HCT116 (cell line): ENCODE data around the gene EMC1. TPM values are rescaled to one million over a fixed set of nuclear protein-coding genes. Genes with fewer than 3 reads are reported as not detected.
"Not testable (repeated sequence)": the region's sequence is repeated elsewhere in the genome, so short reads cannot be mapped to it uniquely, and the experiment has no call there.

Source experiments
- ATAC-seq: fragments of 200-7000 bp; cut with Tn5 transposase; 2 replicates; pipeline ENCODE4 v1.9.1; 2020; ENCODE audit warnings: mild to moderate bottlenecking, moderate library complexity
- BruUV-seq: library from RNA; stranded (reverse); fragments of 400-500 nt; replicated peaks from 2 replicates; lab custom pipeline; 2021; lab: Mats Ljungman, UMichigan
- CTCF ChIA-PET: fragments of 300-600 bp; sonication (Branson Sonifier 250); formaldehyde crosslinking; loops from one replicate; lab custom pipeline; 2021; ENCODE audit warnings: antibody characterized with exemption; lab: Charles Lee
- POLR2A ChIA-PET: fragments of 300-600, 350-600 bp; sonication (Branson Sonifier 250); formaldehyde crosslinking; loops from one replicate; lab custom pipeline; 2021; ENCODE audit warnings: antibody characterized with exemption; lab: Charles Lee
- RAD21 ChIA-PET, 2 experiments: fragments of 300-600 bp; sonication (Branson Sonifier 250); formaldehyde crosslinking; loops; one replicate each; lab custom pipeline; 2023; ENCODE audit warnings: low total read pairs in 2 of 2; ENCODE audit not compliant: uncharacterized antibody in 2 of 2, unreplicated experiment in 2 of 2, low non-redundant PET in 1 of 2; lab: Charles Lee
- DNase-seq: peaks from one replicate; pipeline ENCODE4 v3.0.0-alpha.2; 2010; ENCODE audit warnings: low read depth, low spot score
- H2AFZ ChIP-seq: fragments of 200-600 bp; shearing (Covaris generic), sonication (generic); 2 replicates; pipeline ENCODE4 v1.6.1; 2017; ENCODE audit warnings: low read depth, mixed run types, mixed read lengths, antibody characterized with exemption, low read length; ENCODE audit not compliant: poor library complexity, severe bottlenecking
- H3K27ac ChIP-seq: 2 replicates; pipeline ENCODE4 v1.5.1; 2012; ENCODE audit warnings: low read depth, low read length
- H3K27me3 ChIP-seq: fragments of 200-600 bp; sonication (generic); 2 replicates; pipeline ENCODE4 v1.6.1; 2016; ENCODE audit warnings: mixed run types, low read length, mixed read lengths; ENCODE audit not compliant: insufficient read depth
- H3K36me3 ChIP-seq, 2 experiments: fragments of 200-500 bp in 1 of 2; fragments of 200-600 bp in 1 of 2; sonication (Bioruptor generic) in 1 of 2; sonication (generic) in 1 of 2; 2 replicates each; pipeline versions ENCODE4 v1.5.1 to v1.6.1; 2014 to 2016; ENCODE audit warnings: low read length in 2 of 2, inconsistent platforms in 1 of 2, mixed read lengths in 1 of 2, mixed run types in 1 of 2; ENCODE audit not compliant: insufficient read depth in 2 of 2, control insufficient read depth in 1 of 2
- H3K4me1 ChIP-seq, 2 experiments: fragments of 200-600 bp in 1 of 2; sonication (generic) in 1 of 2; 2 replicates each; pipeline versions ENCODE4 v1.5.1 to v1.6.1; 2012 to 2017; ENCODE audit warnings: low read length in 2 of 2, inconsistent platforms in 1 of 2, mild to moderate bottlenecking in 1 of 2, mixed read lengths in 1 of 2, mixed run types in 1 of 2, moderate library complexity in 1 of 2; ENCODE audit not compliant: insufficient read depth in 2 of 2, control insufficient read depth in 1 of 2
- H3K4me2 ChIP-seq: fragments of 200-600 bp; sonication (generic); 2 replicates; pipeline ENCODE4 v1.6.1; 2017; ENCODE audit warnings: mixed run types, low read length, mixed read lengths
- H3K4me3 ChIP-seq, 2 experiments: fragments of 200-600 bp in 1 of 2; sonication (generic) in 1 of 2; replicated peaks in 1 of 2; 2 replicates each; pipeline ENCODE4 v1.5.1; 2011 to 2016; ENCODE audit warnings: low read length in 2 of 2, control low read depth in 1 of 2, low read depth in 1 of 2, mild to moderate bottlenecking in 1 of 2, mixed read lengths in 1 of 2, mixed run types in 1 of 2
- H3K79me2 ChIP-seq: fragments of 200-600 bp; sonication (generic); 2 replicates; pipeline ENCODE4 v1.6.1; 2017; ENCODE audit warnings: mild to moderate bottlenecking, mixed run types, low read length, moderate library complexity, mixed read lengths; ENCODE audit not compliant: insufficient read depth
- H3K9ac ChIP-seq: fragments of 200-600 bp; sonication (generic); 2 replicates; pipeline ENCODE4 v1.6.1; 2016; ENCODE audit warnings: low read length, mixed read lengths
- H3K9me2 ChIP-seq: fragments of 200-600 bp; sonication (generic), shearing (Covaris generic); 2 replicates; pipeline ENCODE4 v1.6.1; 2017; ENCODE audit warnings: mixed run types, mild to moderate bottlenecking, moderate library complexity; ENCODE audit not compliant: insufficient read depth
- H3K9me3 ChIP-seq, 2 experiments: fragments of 200-500 bp in 1 of 2; fragments of 200-600 bp in 1 of 2; sonication (Bioruptor generic) in 1 of 2; sonication (generic) in 1 of 2; 2 replicates each; pipeline ENCODE4 v1.6.1; 2014 to 2017; ENCODE audit warnings: low read length in 2 of 2, mixed read lengths in 2 of 2, inconsistent platforms in 1 of 2, low read depth in 1 of 2, mild to moderate bottlenecking in 1 of 2, mixed run types in 1 of 2, moderate library complexity in 1 of 2; ENCODE audit not compliant: control insufficient read depth in 1 of 2, insufficient read depth in 1 of 2
- H4K20me1 ChIP-seq: fragments of 200-600 bp; sonication (generic), shearing (Covaris generic); 2 replicates; pipeline ENCODE4 v1.6.1; 2017; ENCODE audit warnings: mixed run types, mild to moderate bottlenecking, moderate library complexity; ENCODE audit not compliant: insufficient read depth
- CTCF ChIP-seq, 3 experiments: fragments of 200-600 bp in 1 of 3; sonication (generic) in 1 of 3; IDR thresholded peaks in 2 of 3; conservative IDR thresholded peaks in 1 of 3; 2 replicates each; pipeline ENCODE4 v1.5.1; 2012 to 2017; ENCODE audit warnings: low read depth in 2 of 3, low read length in 2 of 3, antibody characterized with exemption in 1 of 3, borderline replicate concordance in 1 of 3, control low read depth in 1 of 3, mild to moderate bottlenecking in 1 of 3, mixed read lengths in 1 of 3, mixed run types in 1 of 3, moderate library complexity in 1 of 3; ENCODE audit not compliant: insufficient read depth in 1 of 3
- EZH2phosphoT487 ChIP-seq: fragments of 200-600 bp; IDR thresholded peaks from 2 replicates; pipeline ENCODE4 v1.6.1; 2018; ENCODE audit warnings: antibody characterized with exemption, borderline replicate concordance
- POLR2AphosphoS5 ChIP-seq: IDR thresholded peaks from 2 replicates; pipeline ENCODE4 v1.6.1; 2011; ENCODE audit warnings: mild to moderate bottlenecking, low read depth, low read length, moderate library complexity
- REST ChIP-seq: IDR thresholded peaks from 2 replicates; pipeline ENCODE4 v1.6.1; 2012; ENCODE audit warnings: low read depth
- SIN3A ChIP-seq: IDR thresholded peaks from 2 replicates; pipeline ENCODE4 v1.6.1; 2012; ENCODE audit warnings: low read depth
- YY1 ChIP-seq: IDR thresholded peaks from 2 replicates; pipeline ENCODE4 v1.6.1; 2011; ENCODE audit warnings: low read length, low read depth, moderate library complexity, mild to moderate bottlenecking; ENCODE audit not compliant: insufficient replicate concordance; ENCODE audit errors: extremely low read depth
- intact Hi-C: fragments of 100-400 bp; cut with micrococcal nuclease; formaldehyde crosslinking; loops from 2 replicates; pipeline ENCODE4 v1.10.0; 2022
- total RNA-seq: library from RNA; stranded (reverse); gene quantifications from one replicate; pipeline ENCODE4 v1.2.1, GENCODE V29; 2021; ENCODE audit not compliant: unreplicated experiment

Gene EMC1
- total RNA-seq, 1 experiment from 2014 or later: 66.6 TPM

GRCh38 chr1:19234224-19234623, 17.1 kb downstream of the EMC1 start (continued):
- no peak for TF ChIP-seq REST
- no peak for TF ChIP-seq YY1
- no peak for TF ChIP-seq SIN3A
- TF ChIP-seq POLR2AphosphoS5: no peak

GRCh38 chr1:19232524-19232846, 18.8 kb downstream of the EMC1 start:
- intact Hi-C loops: no loop called here
- Histone ChIP-seq H4K20me1 (no peaks in the 10 kb centered on the region; the same call in 1 of the 2 replicates), H3K79me2 (peaks cover 5% of the 10 kb centered on the region; the same call in 1 of the 2 replicates), H3K4me3 (no peak overlapping the region), H3K9ac (no peak overlapping the region), H3K9me3 (no peaks in the 10 kb centered on the region), H3K27me3 (no peaks in the 10 kb centered on the region), H3K4me2 (no peak overlapping the region), H3K4me1 (no peaks in the 10 kb centered on the region), H3K36me3 (peaks cover 47 to 53% of the 10 kb centered on the region in 2 experiments), H2AFZ (no peak overlapping the region), H3K9me2 (no peaks in the 10 kb centered on the region), H3K27ac (no peak overlapping the region)
- ATAC-seq: peak; percentile 62
- DNase-seq: no peak
- RAD21 ChIA-PET: no interaction called here
- CTCF ChIA-PET: interaction anchor here (1.4 kb wide), 1 partner anchor 9 kb away, joined by 3 read pairs; no protein-coding TSS in a partner anchor
- POLR2A ChIA-PET: no interaction called here
- TF ChIP-seq EZH2phosphoT487 (no peak), CTCF (IDR thresholded peaks at IDR 0.05 in 2 of 3, conservative IDR thresholded peaks at IDR 0.05 in 1 of 3; ENCODE audit: borderline replicate concordance in 1 of 3, insufficient read depth in 1 of 3, low read depth in 2 of 3, low read length in 2 of 3) (0 out of 6 replicates have a peak, but pooled peaks of 2 of the 3 experiments have one; percentile 12 to 24)
- no TSS peak for BruUV-seq

- H3K79me2 ChIP-seq, intact Hi-C loops, H3K9ac ChIP-seq, H4K20me1 ChIP-seq, DNase-seq, H3K27me3 ChIP-seq, H2AFZ ChIP-seq, H3K4me1 ChIP-seq, H3K4me2 ChIP-seq, BruUV-seq, H3K4me3 ChIP-seq, RAD21 ChIA-PET, H3K27ac ChIP-seq, POLR2A ChIA-PET, H3K9me2 ChIP-seq, H3K9me3 ChIP-seq: not testable (repeated sequence)
- CTCF ChIA-PET: interaction anchor here (1.4 kb wide), 1 partner anchor 9 kb away, joined by 3 read pairs; no protein-coding TSS in a partner anchor
- H3K36me3 ChIP-seq: peaks cover 46 to 53% of the 10 kb centered on the region in 2 experiments
- 0 out of 2 replicates have a peak, but pooled peaks have one; percentile 17 for ATAC-seq
Observed at GRCh38 chr1:19231736-19232523, 19.4 kb downstream of the EMC1 start.
